PC-3 (cell line): Measurements from ENCODE around the gene SUGT1. TPM values are rescaled to one million over a fixed set of nuclear protein-coding genes. Genes with fewer than 3 reads are reported as not detected.

Experiments
- ATAC-seq: fragments of 200-7000 bp; cut with Tn5 transposase; 2 replicates; pipeline ENCODE4 v1.9.1; 2020; ENCODE audit warnings: mild to moderate bottlenecking, moderate library complexity
- BruUV-seq: library from RNA; stranded (reverse); fragments of 400-500 nt; replicated peaks from 2 replicates; lab custom pipeline; 2021; lab: Mats Ljungman, UMichigan
- CTCF ChIA-PET: fragments of 300-600 bp; sonication (Branson Sonifier 250); formaldehyde crosslinking; loops from one replicate; lab custom pipeline; 2022; ENCODE audit warnings: antibody characterized with exemption; lab: Charles Lee
- POLR2A ChIA-PET: fragments of 300-600 bp; sonication (Branson Sonifier 250); formaldehyde crosslinking; loops from one replicate; lab custom pipeline; 2022; ENCODE audit warnings: antibody characterized with exemption; ENCODE audit not compliant: unreplicated experiment; lab: Charles Lee
- DNase-seq: peaks from one replicate; pipeline ENCODE4 v3.0.0-alpha.2; 2015
- H2AFZ ChIP-seq: fragments of 300-600 bp; sonication (generic); 2 replicates; pipeline ENCODE4 v1.6.0; 2016; ENCODE audit warnings: antibody characterized with exemption, low read length
- H3F3A ChIP-seq: fragments of 300-600 bp; sonication (generic); one replicate; pipeline ENCODE4 v1.6.0; 2017; ENCODE audit warnings: antibody characterized with exemption, low read length, control low read depth, mild to moderate bottlenecking; ENCODE audit not compliant: unreplicated experiment
- H3K27ac ChIP-seq: fragments of 300-600 bp; sonication (generic); 2 replicates; pipeline ENCODE4 v1.5.1; 2016; ENCODE audit warnings: mild to moderate bottlenecking, low read length
- H3K27me3 ChIP-seq: fragments of 300-600 bp; sonication (generic); 2 replicates; pipeline ENCODE4 v1.6.1; 2016; ENCODE audit warnings: low read length, mixed read lengths
- H3K36me3 ChIP-seq: fragments of 300-600 bp; sonication (generic); 2 replicates; pipeline ENCODE4 v1.6.1; 2016; ENCODE audit warnings: low read depth, mixed run types, low read length, mixed read lengths
- H3K4me1 ChIP-seq: fragments of 300-600 bp; sonication (generic); 2 replicates; pipeline ENCODE4 v1.5.1; 2016; ENCODE audit warnings: low read length; ENCODE audit not compliant: insufficient read depth
- H3K4me2 ChIP-seq: fragments of 300-600 bp; sonication (generic); 2 replicates; pipeline ENCODE4 v1.6.0; 2016; ENCODE audit warnings: low read length
- H3K4me3 ChIP-seq: fragments of 300-600 bp; sonication (generic); 2 replicates; pipeline ENCODE4 v1.5.1; 2016; ENCODE audit warnings: mild to moderate bottlenecking, low read length, mixed read lengths
- H3K79me2 ChIP-seq: fragments of 300-600 bp; sonication (generic); 2 replicates; pipeline ENCODE4 v1.6.1; 2017; ENCODE audit warnings: low read length, mixed read lengths
- H3K9ac ChIP-seq: fragments of 300-600 bp; sonication (generic); 2 replicates; pipeline ENCODE4 v1.6.0; 2016; ENCODE audit warnings: mild to moderate bottlenecking, low read length
- H3K9me2 ChIP-seq: fragments of 300-600 bp; sonication (generic); replicated peaks from 2 replicates; pipeline ENCODE4 v1.6.1; 2016; ENCODE audit warnings: mixed run types, low read length, mixed read lengths
- H3K9me3 ChIP-seq: fragments of 300-600 bp; sonication (generic); 2 replicates; pipeline ENCODE4 v1.6.1; 2016; ENCODE audit warnings: low read length, mixed read lengths
- H4K20me1 ChIP-seq: fragments of 300-600 bp; sonication (generic); 2 replicates; pipeline ENCODE4 v1.6.1; 2016; ENCODE audit warnings: low read length, mixed read lengths
- CTCF ChIP-seq: fragments of 300-600 bp; sonication (generic); conservative IDR thresholded peaks from 2 replicates; pipeline ENCODE4 v1.5.1; 2017; ENCODE audit warnings: antibody characterized with exemption, low read depth, mild to moderate bottlenecking, low read length
- EZH2 ChIP-seq: fragments of 300-600 bp; sonication (generic); IDR thresholded peaks from one replicate; pipeline ENCODE4 v1.6.1; 2017; ENCODE audit warnings: antibody characterized with exemption, mild to moderate bottlenecking, low read length; ENCODE audit not compliant: unreplicated experiment
- EZH2phosphoT487 ChIP-seq: fragments of 300-600 bp; sonication (generic); IDR thresholded peaks from 2 replicates; pipeline ENCODE4 v1.6.1; 2018; ENCODE audit warnings: mild to moderate bottlenecking, antibody characterized with exemption, low read length, borderline replicate concordance
- intact Hi-C: fragments of 100-400 bp; cut with micrococcal nuclease; formaldehyde crosslinking; loops from 2 replicates; pipeline ENCODE4 v1.9.0; 2023
- total RNA-seq: library from RNA; depleted of rRNA; stranded (reverse); fragments of >200 nt; gene quantifications from 2 replicates; pipeline ENCODE4 v1.2.3, GENCODE V29; 2014

Gene SUGT1
- total RNA-seq, 1 experiment from 2014 or later = 29.3 TPM

GRCh38 chr13:52701728-52702465 is 49.3 kb downstream of the SUGT1 start:
- CTCF ChIA-PET = no interaction called here

DNA sequence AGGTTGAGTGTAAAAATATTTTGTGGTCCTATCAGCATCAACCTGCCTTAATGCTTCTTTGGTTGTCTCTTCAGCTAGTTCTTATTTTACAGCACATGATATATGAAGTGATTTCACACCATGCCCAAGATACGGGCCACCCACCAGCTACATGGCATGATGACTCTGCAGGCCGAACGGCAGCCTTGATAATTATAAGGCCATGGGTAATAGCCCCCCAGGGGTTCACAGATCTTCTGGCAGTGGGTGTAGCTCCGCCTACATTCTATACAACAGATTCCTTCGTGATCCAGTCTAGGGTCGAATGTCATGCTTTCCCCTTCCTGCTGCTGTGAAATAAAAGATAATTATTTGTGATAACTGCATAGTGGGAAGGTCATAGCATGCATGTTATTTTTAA is 50.8 kb downstream of the SUGT1 start:
- no peak overlapping the region for H3K9ac ChIP-seq
- no peak for ATAC-seq
- intact Hi-C loops = no loop called here
- H3K4me1 ChIP-seq = no peaks in the 10 kb centered on the region
- H3K27ac ChIP-seq = no peak overlapping the region
- no peaks in the 10 kb centered on the region for H3K27me3 ChIP-seq
- no peaks in the 10 kb centered on the region for H3K9me2 ChIP-seq
- ChIA-PET POLR2A (no interaction called here), CTCF (no interaction called here)
- DNase-seq = no peak
- H2AFZ ChIP-seq = no peak overlapping the region
- no TSS peak for BruUV-seq
- no peaks in the 10 kb centered on the region for H3K36me3 ChIP-seq
- H3K79me2 ChIP-seq = no peaks in the 10 kb centered on the region
- H3F3A ChIP-seq = no peaks in the 10 kb centered on the region
- no peak for TF ChIP-seq CTCF
- TF ChIP-seq EZH2phosphoT487 = no peak
- TF ChIP-seq EZH2 = no peak
- H4K20me1 ChIP-seq = no peaks in the 10 kb centered on the region
- no peak overlapping the region for H3K4me2 ChIP-seq
- no peaks in the 10 kb centered on the region for H3K9me3 ChIP-seq
- no peak overlapping the region for H3K4me3 ChIP-seq

More at GRCh38 chr13:52701728-52702465, 49.3 kb downstream of the SUGT1 start:
- H3K9me2 ChIP-seq = no peaks in the 10 kb centered on the region
- DNase-seq = no peak
- no peak overlapping the region for H3K4me3 ChIP-seq
- TF ChIP-seq CTCF (no peak), EZH2 (no peak), EZH2phosphoT487 (no peak)
- no peak overlapping the region for H2AFZ ChIP-seq
- BruUV-seq = no TSS peak
- no peak overlapping the region for H3K9ac ChIP-seq
- no peak overlapping the region for H3K27ac ChIP-seq
- POLR2A ChIA-PET = no interaction called here
- no peaks in the 10 kb centered on the region for H3K27me3 ChIP-seq
- H3K4me1 ChIP-seq = no peaks in the 10 kb centered on the region
- intact Hi-C loops = no loop called here
- no peaks in the 10 kb centered on the region for H3F3A ChIP-seq
- H3K79me2 ChIP-seq = no peaks in the 10 kb centered on the region
- no peak overlapping the region for H3K4me2 ChIP-seq
- no peaks in the 10 kb centered on the region for H3K36me3 ChIP-seq
- no peak for ATAC-seq
- H4K20me1 ChIP-seq = no peaks in the 10 kb centered on the region
- no peaks in the 10 kb centered on the region for H3K9me3 ChIP-seq

- no peak overlapping the region for H3K4me3 ChIP-seq
- no peaks in the 10 kb centered on the region for H4K20me1 ChIP-seq
- CTCF ChIA-PET = no interaction called here
- POLR2A ChIA-PET = interaction anchor here (0.6 kb wide), 1 partner anchor 53 kb away, joined by 4 read pairs; the partner anchor contains the start of gene SUGT1
- H3K9me3 ChIP-seq = no peaks in the 10 kb centered on the region
- H3K36me3 ChIP-seq = no peaks in the 10 kb centered on the region
- H2AFZ ChIP-seq = no peak overlapping the region
- H3K9ac ChIP-seq = no peak overlapping the region
- no peaks in the 10 kb centered on the region for H3K9me2 ChIP-seq
- H3K79me2 ChIP-seq = no peaks in the 10 kb centered on the region
- TF ChIP-seq EZH2phosphoT487 = no peak
- no peak for TF ChIP-seq EZH2
- TF ChIP-seq CTCF = no peak
- H3K4me2 ChIP-seq = no peak overlapping the region
- no peaks in the 10 kb centered on the region for H3F3A ChIP-seq
- DNase-seq = no peak
- H3K4me1 ChIP-seq = no peaks in the 10 kb centered on the region
- no peak overlapping the region for H3K27ac ChIP-seq
- peak; percentile 49; the same call in 1 of the 2 replicates for ATAC-seq
- H3K27me3 ChIP-seq = no peaks in the 10 kb centered on the region
- BruUV-seq = TSS peak; percentile 12
- intact Hi-C loops = loop anchor here (1.0 kb wide), 1 partner anchor 103 kb away; no protein-coding TSS in a partner anchor
These were observed 53.4 kb downstream of the SUGT1 start for GRCh38 chr13:52706081-52706480.
